ENCODE measurements around the gene G6PC1.

The G6PC1 gene

GRCh38 chr17:42950044-42950783 is 49.6 kb downstream of the G6PC1 start:
- DNase-seq: no peak

Measured in activated CD8-positive, alpha-beta memory T cell treated with anti-CD3 and anti-CD28 coated beads for 24 hours (primary cell).